Measurements from ENCODE around the gene NGFR.

DNA sequence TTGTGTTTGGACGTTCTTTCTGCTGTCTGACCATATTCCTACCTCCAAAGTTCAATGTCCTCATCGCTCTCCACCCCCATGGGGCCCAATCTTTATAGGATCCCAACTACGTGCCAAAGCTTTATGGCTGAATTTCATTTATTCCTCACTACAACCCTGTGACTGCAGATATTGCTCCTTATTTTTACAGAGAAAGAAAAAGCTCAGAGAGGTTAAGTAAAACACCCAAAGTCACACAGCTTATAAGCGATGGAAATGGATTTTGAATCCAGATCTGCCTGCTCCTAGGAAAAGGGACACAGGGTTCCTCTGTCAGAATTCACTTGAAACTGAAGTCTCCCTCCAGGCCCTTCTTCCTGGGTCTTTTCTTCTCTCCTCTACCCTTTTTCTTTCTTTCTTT is 9.3 kb downstream of the NGFR start:
- TF ChIP-seq EZH2 (IDR thresholded peaks at IDR 0.05; ENCODE audit: insufficient read depth, poor library complexity, severe bottlenecking) (no peak), EZH2phosphoT487 (IDR thresholded peaks at IDR 0.05; ENCODE audit: insufficient read depth, low read depth) (no peak)
